Neutrophil (primary cell): Measurements from ENCODE around the gene OCA2.

Experiments
- H3K27ac ChIP-seq: fragments of 200-600 bp; sonication (generic); 2 replicates; pipeline ENCODE4 v1.5.1; 2016; ENCODE audit warnings: mild to moderate bottlenecking, moderate library complexity
- H3K27me3 ChIP-seq: fragments of 200-600 bp; sonication (generic); 2 replicates; pipeline ENCODE4 v1.6.0; 2016; ENCODE audit warnings: mild to moderate bottlenecking
- H3K36me3 ChIP-seq: fragments of 200-600 bp; sonication (generic); 2 replicates; pipeline ENCODE4 v1.5.1; 2017
- H3K4me1 ChIP-seq, 2 experiments: fragments of 200-600 bp in 1 of 2; sonication (generic) in 1 of 2; 1 replicate in 1 of 2; 2 replicates in 1 of 2; pipeline versions ENCODE4 v1.5.1 to v1.6.1; 2013 to 2016; ENCODE audit warnings: low read depth in 1 of 2, low read length in 1 of 2, mild to moderate bottlenecking in 1 of 2, moderate library complexity in 1 of 2; ENCODE audit not compliant: control insufficient read depth in 1 of 2, insufficient read depth in 1 of 2
- H3K4me3 ChIP-seq, 2 experiments: fragments of 200-600 bp in 1 of 2; sonication (generic) in 1 of 2; 1 replicate in 1 of 2; 2 replicates in 1 of 2; pipeline ENCODE4 v1.5.1; 2013 to 2016; ENCODE audit warnings: low read depth in 1 of 2, low read length in 1 of 2, mild to moderate bottlenecking in 1 of 2, moderate library complexity in 1 of 2
- H3K9me3 ChIP-seq: fragments of 200-600 bp; sonication (generic); 2 replicates; pipeline ENCODE4 v1.5.1; 2016
- TF ChIP-seq, protein P1 (sequence below): fragments of 200-600 bp; sonication (generic); IDR thresholded peaks from 2 replicates; pipeline ENCODE4 v1.5.1; 2016; ENCODE audit warnings: antibody characterized with exemption

OCA2 gene

GRCh38 chr15:28107904-28108275 is 8.8 kb upstream of the OCA2 start:
- no peak overlapping the region for H3K4me3 ChIP-seq
- TF ChIP-seq, protein P1, sequence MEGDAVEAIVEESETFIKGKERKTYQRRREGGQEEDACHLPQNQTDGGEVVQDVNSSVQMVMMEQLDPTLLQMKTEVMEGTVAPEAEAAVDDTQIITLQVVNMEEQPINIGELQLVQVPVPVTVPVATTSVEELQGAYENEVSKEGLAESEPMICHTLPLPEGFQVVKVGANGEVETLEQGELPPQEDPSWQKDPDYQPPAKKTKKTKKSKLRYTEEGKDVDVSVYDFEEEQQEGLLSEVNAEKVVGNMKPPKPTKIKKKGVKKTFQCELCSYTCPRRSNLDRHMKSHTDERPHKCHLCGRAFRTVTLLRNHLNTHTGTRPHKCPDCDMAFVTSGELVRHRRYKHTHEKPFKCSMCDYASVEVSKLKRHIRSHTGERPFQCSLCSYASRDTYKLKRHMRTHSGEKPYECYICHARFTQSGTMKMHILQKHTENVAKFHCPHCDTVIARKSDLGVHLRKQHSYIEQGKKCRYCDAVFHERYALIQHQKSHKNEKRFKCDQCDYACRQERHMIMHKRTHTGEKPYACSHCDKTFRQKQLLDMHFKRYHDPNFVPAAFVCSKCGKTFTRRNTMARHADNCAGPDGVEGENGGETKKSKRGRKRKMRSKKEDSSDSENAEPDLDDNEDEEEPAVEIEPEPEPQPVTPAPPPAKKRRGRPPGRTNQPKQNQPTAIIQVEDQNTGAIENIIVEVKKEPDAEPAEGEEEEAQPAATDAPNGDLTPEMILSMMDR: no peak
- peaks cover 73% of the 10 kb centered on the region for H3K27me3 ChIP-seq

DNA sequence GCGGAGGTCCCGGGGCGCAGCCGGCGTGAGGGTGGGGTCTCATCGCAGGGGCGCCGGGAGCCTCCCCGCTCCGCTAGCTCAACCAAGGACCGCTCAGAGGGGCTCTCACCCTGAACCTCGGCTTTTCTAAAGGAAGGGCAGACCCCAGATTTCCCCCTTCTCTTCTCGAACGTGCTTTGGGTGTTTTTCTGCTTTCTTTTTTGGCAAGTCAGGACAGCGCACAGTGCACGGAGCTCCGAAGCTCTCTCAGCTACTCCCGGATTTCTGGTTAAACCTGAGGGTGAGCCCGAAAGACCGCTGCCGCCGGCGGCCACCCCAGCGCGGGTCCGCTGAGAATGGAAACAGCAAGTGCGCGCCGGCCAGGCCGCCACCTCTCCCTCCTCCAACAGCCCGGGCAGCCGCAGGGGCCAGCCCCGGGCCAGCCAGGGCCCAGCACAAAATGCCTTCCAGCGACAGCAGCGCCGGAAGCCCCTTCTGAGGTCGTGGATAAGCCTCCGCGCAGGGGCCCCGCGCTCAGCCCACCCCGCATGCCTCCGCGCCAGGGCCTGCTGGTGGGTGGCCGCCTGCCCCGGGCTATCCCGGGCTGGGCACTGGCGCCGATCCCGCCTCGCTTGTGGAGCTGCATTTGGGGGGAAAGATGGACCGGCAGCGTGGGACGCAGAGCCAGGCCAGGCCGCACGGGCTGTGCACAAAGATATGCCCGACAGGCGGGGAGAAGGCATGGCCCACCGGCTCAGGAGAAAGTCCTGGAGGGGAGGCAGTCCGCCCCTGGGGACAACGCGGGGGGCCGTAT is 8.2 kb upstream of the OCA2 start:
- Histone ChIP-seq H3K9me3 (no peaks in the 10 kb centered on the region), H3K27me3 (peaks cover 79% of the 10 kb centered on the region), H3K4me1 (peaks cover 11 to 15% of the 10 kb centered on the region in 2 experiments), H3K4me3 (peak overlapping the region; percentile 8 to 47), H3K27ac (no peak overlapping the region), H3K36me3 (peaks cover 11% of the 10 kb centered on the region)
- TF ChIP-seq, protein P1: no peak

More at GRCh38 chr15:28107904-28108275, 8.8 kb upstream of the OCA2 start:
- Histone ChIP-seq H3K4me1 (peaks cover 11 to 15% of the 10 kb centered on the region in 2 experiments), H3K27ac (no peak overlapping the region), H3K36me3 (peaks cover 17% of the 10 kb centered on the region), H3K9me3 (no peaks in the 10 kb centered on the region)

- H3K4me3 ChIP-seq: peak overlapping the region in 1 of 2 experiments; percentile 47
- no peaks in the 10 kb centered on the region for H3K9me3 ChIP-seq
- no peak overlapping the region for H3K27ac ChIP-seq
- TF ChIP-seq, protein P1: no peak
- H3K36me3 ChIP-seq: peaks cover 3% of the 10 kb centered on the region
- H3K27me3 ChIP-seq: peaks cover 87% of the 10 kb centered on the region
- peaks cover 11 to 15% of the 10 kb centered on the region in 2 experiments for H3K4me1 ChIP-seq
These were observed 7.4 kb upstream of the OCA2 start for GRCh38 chr15:28106294-28107110.

- no peak overlapping the region for H3K27ac ChIP-seq
- H3K36me3 ChIP-seq: no peaks in the 10 kb centered on the region
- H3K9me3 ChIP-seq: no peaks in the 10 kb centered on the region
- TF ChIP-seq, protein P1: no peak
- no peak overlapping the region for H3K4me3 ChIP-seq
- H3K27me3 ChIP-seq: peaks cover 94% of the 10 kb centered on the region
- H3K4me1 ChIP-seq: peaks cover 11 to 15% of the 10 kb centered on the region in 2 experiments
These were observed 6.7 kb upstream of the OCA2 start for GRCh38 chr15:28105793-28106192.

DNA sequence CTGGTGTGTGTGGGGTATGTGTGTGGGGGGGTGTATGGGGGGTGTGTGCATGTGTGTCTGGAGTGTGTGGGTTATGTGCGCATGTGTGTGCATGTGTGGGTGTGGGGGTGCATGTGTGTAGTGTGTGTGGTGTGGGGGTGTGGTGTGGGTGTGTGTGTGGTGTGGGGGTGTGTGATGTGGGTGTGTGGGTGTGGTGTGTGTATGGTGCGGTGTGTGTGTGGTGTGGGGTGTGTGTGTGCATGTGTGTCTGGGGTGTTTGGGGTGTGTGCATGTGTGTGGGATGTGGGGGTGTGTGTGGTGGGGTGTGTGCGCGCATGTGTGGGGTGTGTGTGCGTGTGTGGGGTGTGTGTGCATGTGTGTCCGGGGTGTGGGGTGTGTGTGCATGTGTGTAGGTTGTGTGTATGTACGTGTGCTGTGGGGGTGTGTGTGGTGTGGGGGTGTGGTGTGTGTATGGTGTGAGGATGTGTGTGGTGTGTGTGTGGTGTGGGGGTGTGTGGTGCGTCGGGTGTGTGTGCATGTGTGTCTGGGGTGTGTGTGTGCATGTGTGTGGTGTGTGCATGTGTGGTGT is 6.2 kb upstream of the OCA2 start:
- peaks cover 11 to 15% of the 10 kb centered on the region in 2 experiments for H3K4me1 ChIP-seq
- H3K27me3 ChIP-seq: peaks cover 99% of the 10 kb centered on the region
- TF ChIP-seq, protein P1: no peak
- no peaks in the 10 kb centered on the region for H3K9me3 ChIP-seq
- no peaks in the 10 kb centered on the region for H3K36me3 ChIP-seq
- no peak overlapping the region for H3K4me3 ChIP-seq
- no peak overlapping the region for H3K27ac ChIP-seq
